Pancreas (tissue), 10 donors: ENCODE measurements around the gene TBC1D22B. TPM values are rescaled to one million over a fixed set of nuclear protein-coding genes. Genes with fewer than 3 reads are reported as not detected.

ENCODE experiments used
- ATAC-seq, 4 donors: fragments of 200-7000 bp; cut with Tn5 transposase; one replicate each; pipeline versions ENCODE4 v1.8.0 to v1.9.1; 2020; ENCODE audit warnings: mild to moderate bottlenecking in 4 of 4, moderate library complexity in 4 of 4
- DNase-seq, 6 donors: peaks; one replicate each; pipeline ENCODE4 v3.0.0-alpha.2; 2020
- FAIRE-seq: peaks from 2 replicates; lab custom pipeline; 2012; peaks lifted over from hg19 to GRCh38; lab: Jason Lieb, UNC
- H3K27ac ChIP-seq, 4 donors: fragments of 200-600 bp; sonication (generic); 1 replicate in 3 of 4; 2 replicates in 1 of 4; pipeline versions ENCODE4 v1.5.0 to v1.8.0; 2020
- H3K27me3 ChIP-seq, 4 donors: fragments of 200-600 bp; one replicate each; pipeline ENCODE4 v1.8.0; 2021
- H3K36me3 ChIP-seq, 3 donors: fragments of 200-600 bp; sonication (generic) in 1 of 3; one replicate each; pipeline versions ENCODE4 v1.5.0 to v1.8.0; 2020 to 2021
- H3K4me1 ChIP-seq, 3 donors: fragments of 200-600 bp; one replicate each; pipeline ENCODE4 v1.8.0; 2021
- H3K4me3 ChIP-seq, 4 donors: fragments of 200-600 bp; sonication (generic) in 2 of 4; one replicate each; pipeline versions ENCODE4 v1.5.0 to v1.8.0; 2020 to 2021
- H3K9me3 ChIP-seq, 4 donors: fragments of 200-600 bp; one replicate each; pipeline ENCODE4 v1.8.0; 2021
- WGBS, 2 donors: extraction: QIAGEN DNeasy Blood & Tissue Kit; methylation state at CpG; one replicate each; pipeline ENCODE4 v1.1.7; 2013; 5-methylcytosine and 5-hydroxymethylcytosine counted together
- intact Hi-C, 3 donors: fragments of 100-400 bp; cut with DNase I; formaldehyde crosslinking; loops; one replicate each; pipeline versions ENCODE4 v1.11.1 to v1.14.2; 2022
- polyA plus RNA-seq, 2 donors: library from polyadenylated mRNA; stranded (reverse); fragments of 200-250 nt; gene quantifications; one replicate each; pipeline ENCODE4 v1.2.3, GENCODE V29; 2013
- total RNA-seq, 6 donors: library from RNA; stranded (reverse); fragmentation: NEBNext Ultra II Directional in 4 of 6; extraction: Animal tissue kit (Norgen Biotek cat#: 25700) in 4 of 6; gene quantifications; one replicate each; pipeline versions ENCODE4 v1.2.1 to v1.2.4, GENCODE V29; 2021 to 2023
- TF ChIP-seq, protein P1 (sequence below), 4 donors: fragments of 200-600 bp; sonication (generic) in 3 of 4; IDR thresholded peaks; one replicate each; pipeline versions ENCODE4 v1.5.0 to v1.8.0; 2021; ENCODE audit warnings: antibody characterized with exemption in 4 of 4
- donor health status: healthy with polysubstance abuse.
- donor health status: DM: no; HTN: no; CAD: no; lungs with moderate emphysema.
- donor health status: DM: no; HTN: no; CAD: no.
- donor health status: control.
- donor health status: control.
- donor health status: Bipolar disorder and iron deficiency.
- donor health status: DM: yes; HTN: yes; CAD: no.
- donor health status: DM: no; HTN: no; CAD: no.
- donor health status: DM: no; HTN: no; CAD: no.
- donor health status: DM: yes; HTN: yes; CAD: no.

Gene TBC1D22B
- total and polyA plus RNA-seq, 8 donors = 4.3 to 9.0 (median 6.0) TPM

DNA sequence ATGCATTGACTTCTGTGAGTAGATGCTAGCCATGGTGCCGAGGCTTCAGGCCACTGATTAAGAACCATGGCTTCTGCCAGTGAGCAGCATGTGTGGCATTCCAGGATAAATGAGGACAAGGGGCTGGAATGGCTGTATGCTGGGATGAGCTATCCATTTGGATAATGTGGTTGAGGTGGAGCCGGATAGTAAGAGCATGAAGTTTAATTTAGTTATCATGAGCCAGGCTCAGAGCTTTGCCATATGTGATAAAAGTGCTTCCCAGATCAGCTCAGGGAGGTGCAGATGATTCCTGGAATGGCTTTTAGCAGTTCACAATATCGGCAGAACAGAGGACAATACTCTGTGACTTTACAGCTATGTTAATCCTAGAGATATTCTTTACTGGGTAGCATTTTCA is 61.6 kb downstream of the TBC1D22B start:
- Histone ChIP-seq H3K9me3 (no peaks in the 10 kb centered on the region), H3K36me3 (peaks cover 3 to 56% (median 8%) of the 10 kb centered on the region in 3 donors), H3K27ac (no peak overlapping the region), H3K4me1 (no peaks in the 10 kb centered on the region), H3K4me3 (no peak overlapping the region), H3K27me3 (no peaks in the 10 kb centered on the region)
- WGBS, 2 donors = 83 to 88% methylated on average over 3 of the region's 3 CpGs
- intact Hi-C loops = no loop called here
- no peak for ATAC-seq
- no peak for FAIRE-seq
- TF ChIP-seq, protein P1, sequence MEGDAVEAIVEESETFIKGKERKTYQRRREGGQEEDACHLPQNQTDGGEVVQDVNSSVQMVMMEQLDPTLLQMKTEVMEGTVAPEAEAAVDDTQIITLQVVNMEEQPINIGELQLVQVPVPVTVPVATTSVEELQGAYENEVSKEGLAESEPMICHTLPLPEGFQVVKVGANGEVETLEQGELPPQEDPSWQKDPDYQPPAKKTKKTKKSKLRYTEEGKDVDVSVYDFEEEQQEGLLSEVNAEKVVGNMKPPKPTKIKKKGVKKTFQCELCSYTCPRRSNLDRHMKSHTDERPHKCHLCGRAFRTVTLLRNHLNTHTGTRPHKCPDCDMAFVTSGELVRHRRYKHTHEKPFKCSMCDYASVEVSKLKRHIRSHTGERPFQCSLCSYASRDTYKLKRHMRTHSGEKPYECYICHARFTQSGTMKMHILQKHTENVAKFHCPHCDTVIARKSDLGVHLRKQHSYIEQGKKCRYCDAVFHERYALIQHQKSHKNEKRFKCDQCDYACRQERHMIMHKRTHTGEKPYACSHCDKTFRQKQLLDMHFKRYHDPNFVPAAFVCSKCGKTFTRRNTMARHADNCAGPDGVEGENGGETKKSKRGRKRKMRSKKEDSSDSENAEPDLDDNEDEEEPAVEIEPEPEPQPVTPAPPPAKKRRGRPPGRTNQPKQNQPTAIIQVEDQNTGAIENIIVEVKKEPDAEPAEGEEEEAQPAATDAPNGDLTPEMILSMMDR (IDR thresholded peaks at IDR 0.05) = no peak
- DNase-seq = no peak

DNA sequence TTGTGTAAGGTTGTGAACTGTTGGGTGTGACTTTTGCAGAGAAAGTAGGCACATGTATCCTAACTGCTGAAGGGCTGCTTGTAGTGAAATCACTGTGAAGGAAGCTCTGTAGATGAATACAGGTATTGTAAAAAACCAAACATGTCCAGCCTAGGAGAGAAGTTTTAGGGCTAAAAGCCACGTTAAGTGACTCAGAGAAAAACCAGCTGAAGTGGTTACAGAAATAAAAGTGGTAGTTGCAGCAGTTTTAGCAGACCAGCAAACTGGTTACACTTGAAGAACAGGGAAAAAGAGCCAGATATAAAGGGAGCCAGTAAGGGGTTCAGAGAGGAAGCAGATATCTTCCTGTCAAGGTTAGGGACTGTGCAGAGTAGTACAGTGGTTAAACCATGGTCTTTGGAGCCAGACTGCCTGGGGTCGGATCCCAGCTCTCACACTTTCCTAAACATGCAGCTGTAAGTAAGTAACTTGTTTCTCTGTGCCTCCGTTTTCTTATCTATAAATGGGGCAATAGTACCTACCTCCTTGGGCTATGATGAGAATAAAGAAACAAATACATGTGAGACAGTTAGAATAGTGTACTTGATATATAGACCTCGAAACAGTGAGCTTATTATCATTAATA is 62.4 kb downstream of the TBC1D22B start:
- 87 to 90% methylated on average over 4 of the region's 4 CpGs for WGBS, 2 donors
- no peak overlapping the region for H3K27ac ChIP-seq
- no peak for FAIRE-seq
- no peak for DNase-seq
- TF ChIP-seq, protein P1 (IDR thresholded peaks at IDR 0.05) = no peak
- ATAC-seq = no peak
- no peaks in the 10 kb centered on the region for H3K27me3 ChIP-seq
- H3K9me3 ChIP-seq = no peaks in the 10 kb centered on the region
- no peak overlapping the region for H3K4me3 ChIP-seq
- intact Hi-C loops = loop anchor here in 1 of 3 donors (5.0 kb wide), 1 partner anchor 372 kb away; no protein-coding TSS in a partner anchor
- no peaks in the 10 kb centered on the region for H3K4me1 ChIP-seq
- H3K36me3 ChIP-seq = peaks cover 3 to 56% (median 8%) of the 10 kb centered on the region in 3 donors

DNA sequence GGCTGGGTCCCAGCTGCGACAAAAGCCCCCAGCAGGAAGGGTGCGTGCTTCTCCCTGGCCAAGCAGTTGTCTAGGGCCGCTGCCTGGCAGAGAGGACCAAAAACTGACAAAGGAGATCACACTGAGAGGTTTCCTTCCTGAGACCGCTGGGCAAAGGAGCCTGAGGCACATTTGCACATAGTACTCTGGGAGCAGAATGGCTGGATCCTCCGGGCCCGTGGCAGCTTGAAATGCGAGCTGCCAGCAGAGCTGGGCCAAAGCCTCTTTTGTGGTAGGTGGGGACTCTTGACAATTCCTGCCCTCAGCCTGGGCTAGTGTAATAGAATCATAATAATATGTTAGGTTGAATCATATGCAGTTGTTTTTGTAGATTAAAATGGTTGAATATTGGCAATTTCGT is 63.1 kb downstream of the TBC1D22B start:
- intact Hi-C loops = loop anchor here in 1 of 3 donors (5.0 kb wide), 1 partner anchor 372 kb away; no protein-coding TSS in a partner anchor
- ATAC-seq (no peak), DNase-seq (no peak), FAIRE-seq (no peak)
- Histone ChIP-seq H3K36me3 (peaks cover 3 to 53% (median 8%) of the 10 kb centered on the region in 3 donors), H3K27me3 (no peaks in the 10 kb centered on the region), H3K9me3 (no peaks in the 10 kb centered on the region), H3K4me1 (no peaks in the 10 kb centered on the region), H3K4me3 (no peak overlapping the region), H3K27ac (no peak overlapping the region)
- TF ChIP-seq, protein P1 (IDR thresholded peaks at IDR 0.05) = no peak
- 83 to 86% methylated on average over 8 of the region's 8 CpGs for WGBS, 2 donors

DNA sequence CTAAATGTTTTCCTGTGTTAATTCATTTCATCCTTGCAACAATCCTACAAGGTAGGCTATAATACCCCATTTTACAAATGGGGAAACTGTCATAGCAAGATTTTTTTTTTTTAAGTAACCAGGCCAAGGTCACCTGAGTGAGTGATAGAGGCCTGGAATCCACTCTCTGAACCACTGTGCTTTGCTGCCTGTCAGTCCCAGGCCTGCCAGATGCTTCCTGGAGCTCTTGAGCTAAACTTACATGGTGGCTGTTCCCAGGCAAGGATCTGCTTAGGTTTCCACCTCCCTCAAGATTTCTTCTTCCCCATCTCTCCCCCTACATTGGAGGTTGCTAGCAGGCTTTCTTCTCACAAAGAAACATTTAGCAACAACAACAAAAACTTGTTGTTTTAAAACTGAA is 63.5 kb downstream of the TBC1D22B start:
- TF ChIP-seq, protein P1 (IDR thresholded peaks at IDR 0.05) = no peak
- FAIRE-seq (no peak), DNase-seq (no peak), ATAC-seq (no peak)
- Histone ChIP-seq H3K4me3 (no peak overlapping the region), H3K9me3 (no peaks in the 10 kb centered on the region), H3K27ac (no peak overlapping the region), H3K36me3 (peaks cover 3 to 49% (median 8%) of the 10 kb centered on the region in 3 donors), H3K27me3 (no peaks in the 10 kb centered on the region), H3K4me1 (no peaks in the 10 kb centered on the region)
- intact Hi-C loops = loop anchor here in 1 of 3 donors (5.0 kb wide), 1 partner anchor 371 kb away; no protein-coding TSS in a partner anchor
